Fibroblast of lung (primary cell): ENCODE data around the gene CNPY4.

ENCODE experiments used
- EZH2 ChIP-seq: IDR thresholded peaks from 2 replicates; pipeline ENCODE4 v1.5.1; 2012; ENCODE audit warnings: low read length, control low read depth, mild to moderate bottlenecking; ENCODE audit errors: missing control alignments
- TF ChIP-seq, protein P1 (sequence below), 2 donors: IDR thresholded peaks in 1 of 2; conservative IDR thresholded peaks in 1 of 2; 1 replicate in 1 of 2; 2 replicates in 1 of 2; pipeline ENCODE4 v1.5.1; 2011 to 2012; ENCODE audit warnings: low read length in 2 of 2, control low read depth in 1 of 2, inconsistent platforms in 1 of 2, low read depth in 1 of 2, mild to moderate bottlenecking in 1 of 2

DNA sequence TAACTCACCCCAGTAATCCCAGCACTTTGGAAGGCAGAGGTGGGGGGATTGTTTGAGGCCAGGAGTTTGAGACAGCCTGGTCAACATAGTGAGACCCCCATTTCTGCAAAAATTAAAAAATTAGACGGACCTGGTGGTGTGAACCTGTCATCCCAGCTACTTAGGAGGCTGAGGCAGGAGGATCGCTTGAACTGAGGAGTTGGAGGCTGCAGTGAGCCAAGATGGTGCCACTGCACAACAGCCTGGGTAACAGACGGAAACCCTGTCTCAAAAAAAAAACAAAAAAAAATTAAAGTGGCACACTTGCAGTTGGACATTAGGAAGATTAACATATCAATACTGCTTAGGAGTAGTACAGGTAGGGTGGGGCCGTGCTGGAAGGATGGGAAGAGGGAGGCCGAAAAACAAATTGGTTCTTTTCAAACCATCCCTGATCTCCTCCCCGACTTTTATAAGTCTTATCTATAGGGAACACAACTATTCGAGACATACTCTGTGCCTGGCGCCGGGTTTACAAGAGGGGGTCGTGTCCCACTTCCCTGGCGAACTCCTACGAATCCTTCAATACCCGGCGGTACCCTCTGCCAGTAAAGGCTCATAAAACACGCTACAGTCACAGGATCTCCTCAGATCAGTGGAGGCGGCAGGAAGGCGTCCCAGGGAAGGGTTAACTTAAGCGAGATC is 904 bp upstream of the CNPY4 start:
- TF ChIP-seq, protein P1, sequence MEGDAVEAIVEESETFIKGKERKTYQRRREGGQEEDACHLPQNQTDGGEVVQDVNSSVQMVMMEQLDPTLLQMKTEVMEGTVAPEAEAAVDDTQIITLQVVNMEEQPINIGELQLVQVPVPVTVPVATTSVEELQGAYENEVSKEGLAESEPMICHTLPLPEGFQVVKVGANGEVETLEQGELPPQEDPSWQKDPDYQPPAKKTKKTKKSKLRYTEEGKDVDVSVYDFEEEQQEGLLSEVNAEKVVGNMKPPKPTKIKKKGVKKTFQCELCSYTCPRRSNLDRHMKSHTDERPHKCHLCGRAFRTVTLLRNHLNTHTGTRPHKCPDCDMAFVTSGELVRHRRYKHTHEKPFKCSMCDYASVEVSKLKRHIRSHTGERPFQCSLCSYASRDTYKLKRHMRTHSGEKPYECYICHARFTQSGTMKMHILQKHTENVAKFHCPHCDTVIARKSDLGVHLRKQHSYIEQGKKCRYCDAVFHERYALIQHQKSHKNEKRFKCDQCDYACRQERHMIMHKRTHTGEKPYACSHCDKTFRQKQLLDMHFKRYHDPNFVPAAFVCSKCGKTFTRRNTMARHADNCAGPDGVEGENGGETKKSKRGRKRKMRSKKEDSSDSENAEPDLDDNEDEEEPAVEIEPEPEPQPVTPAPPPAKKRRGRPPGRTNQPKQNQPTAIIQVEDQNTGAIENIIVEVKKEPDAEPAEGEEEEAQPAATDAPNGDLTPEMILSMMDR (conservative IDR thresholded peaks at IDR 0.05 in 1 of 2, IDR thresholded peaks at IDR 0.05 in 1 of 2; ENCODE audit: low read depth in 1 of 2, low read length in 2 of 2): no peak
- TF ChIP-seq EZH2: no peak
